ENCODE measurements around the gene ZNFX1.
"Not testable (repeated sequence)": the region's sequence is repeated elsewhere in the genome, so short reads cannot be mapped to it uniquely, and the experiment has no call there.

ZNFX1 gene

DNA sequence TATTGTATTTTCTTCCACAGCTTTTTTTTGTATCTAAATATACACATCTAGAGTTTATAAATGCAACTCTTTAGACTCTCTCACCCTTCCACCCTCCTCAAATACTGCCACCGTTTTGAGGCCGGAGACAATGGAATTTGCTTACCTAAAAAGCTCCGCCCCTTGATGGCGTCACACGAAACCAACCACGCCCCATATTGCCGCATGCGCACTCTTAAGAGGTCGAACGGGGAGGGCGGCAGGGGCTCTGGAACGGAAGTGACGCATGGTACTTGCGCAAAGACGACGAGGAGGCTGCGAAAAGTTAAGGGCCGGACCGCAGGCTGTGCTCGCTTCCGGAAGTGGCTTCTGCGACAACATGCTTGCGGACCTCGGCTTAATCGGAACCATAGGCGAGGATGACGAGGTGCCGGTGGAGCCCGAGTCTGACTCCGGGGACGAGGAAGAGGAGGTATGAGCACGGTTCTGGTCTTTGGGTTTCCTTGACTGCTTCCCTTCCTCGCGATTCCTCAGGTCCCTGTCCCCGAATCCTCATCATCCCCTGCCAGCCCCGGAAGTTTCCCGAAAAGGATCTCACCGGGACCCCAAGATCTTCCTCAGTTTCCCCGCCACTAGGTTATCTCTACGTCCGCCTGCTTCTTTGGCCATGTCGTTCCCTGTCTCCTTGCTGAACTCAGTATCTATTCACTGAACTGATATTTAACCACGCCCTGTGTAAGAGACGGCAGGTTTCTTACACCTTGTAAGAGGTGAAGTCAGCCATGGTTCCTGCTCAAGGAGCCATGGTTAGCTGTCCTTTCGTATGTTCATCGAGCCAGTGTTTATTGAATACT, 58.5 kb downstream of the ZNFX1 start, which contains the start of gene DDX27:
Gene DDX27, plus strand, starts transcription at position 326 of the 833 bp plus-strand sequence. Its CDS starts 33 bp downstream, at position 359.
- peak within 1 kb of the TSS; percentile 89 to 100 for H3K4me3 ChIP-seq (ENCODE audit: low read length in 2 of 2)
- peak within 1 kb of the TSS; percentile 80 to 89 for H3K27ac ChIP-seq (ENCODE audit: low read depth in 2 of 2, low read length in 2 of 2)
- peaks cover 10 to 13% of the 10 kb centered on the region in 2 donors for H3K4me1 ChIP-seq (ENCODE audit: control insufficient read depth in 2 of 2, insufficient read depth in 2 of 2, low read length in 2 of 2)
- peak within 1 kb of the TSS; percentile 89 to 99 for H3K9ac ChIP-seq (ENCODE audit: low read depth in 1 of 2, low read length in 2 of 2)
- no peaks in the 10 kb centered on the region for H3K9me3 ChIP-seq (ENCODE audit: control insufficient read depth in 2 of 2, low read length in 2 of 2)
- peaks cover 20 to 21% of the 10 kb centered on the region in 2 donors for H3K36me3 ChIP-seq (ENCODE audit: control insufficient read depth in 2 of 2, insufficient read depth in 2 of 2, low read length in 2 of 2)
- H3K27me3 ChIP-seq (ENCODE audit: control insufficient read depth in 2 of 2, insufficient read depth in 2 of 2, low read length in 2 of 2): no peaks in the 10 kb centered on the region

DNA sequence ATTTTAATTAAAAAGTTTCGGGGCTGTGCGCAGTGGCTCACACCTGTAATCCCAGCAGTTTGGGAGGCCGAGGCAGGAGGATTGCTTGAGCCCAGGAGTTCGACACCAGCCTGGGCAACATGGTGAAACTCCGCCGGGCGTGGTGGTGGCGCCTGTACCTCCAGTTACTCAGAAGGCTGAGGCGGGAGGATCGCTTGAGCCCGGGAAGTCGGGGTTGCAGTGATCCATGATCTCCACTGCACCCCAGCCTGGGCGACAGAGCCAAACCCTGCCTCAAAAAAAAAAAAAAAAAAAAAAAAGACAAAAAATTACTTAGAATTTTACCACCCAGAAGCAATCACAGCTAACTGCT, 59.1 kb downstream of the ZNFX1 start:
- H3K9me3 ChIP-seq (ENCODE audit: control insufficient read depth in 2 of 2, low read length in 2 of 2); H3K27me3 ChIP-seq (ENCODE audit: control insufficient read depth in 2 of 2, insufficient read depth in 2 of 2, low read length in 2 of 2): not testable (repeated sequence)
- H3K4me1 ChIP-seq (ENCODE audit: control insufficient read depth in 2 of 2, insufficient read depth in 2 of 2, low read length in 2 of 2): peaks cover 10 to 13% of the 10 kb centered on the region in 2 donors
- H3K9ac ChIP-seq (ENCODE audit: low read depth in 1 of 2, low read length in 2 of 2): peak overlapping the region; percentile 47 to 89
- peak overlapping the region; percentile 34 to 100 for H3K4me3 ChIP-seq (ENCODE audit: low read length in 2 of 2)
- peak overlapping the region in 1 of 2 donors; percentile 42 for H3K27ac ChIP-seq (ENCODE audit: low read depth in 2 of 2, low read length in 2 of 2)
- H3K36me3 ChIP-seq (ENCODE audit: control insufficient read depth in 2 of 2, insufficient read depth in 2 of 2, low read length in 2 of 2): peaks cover 14 to 16% of the 10 kb centered on the region in 2 donors

DNA sequence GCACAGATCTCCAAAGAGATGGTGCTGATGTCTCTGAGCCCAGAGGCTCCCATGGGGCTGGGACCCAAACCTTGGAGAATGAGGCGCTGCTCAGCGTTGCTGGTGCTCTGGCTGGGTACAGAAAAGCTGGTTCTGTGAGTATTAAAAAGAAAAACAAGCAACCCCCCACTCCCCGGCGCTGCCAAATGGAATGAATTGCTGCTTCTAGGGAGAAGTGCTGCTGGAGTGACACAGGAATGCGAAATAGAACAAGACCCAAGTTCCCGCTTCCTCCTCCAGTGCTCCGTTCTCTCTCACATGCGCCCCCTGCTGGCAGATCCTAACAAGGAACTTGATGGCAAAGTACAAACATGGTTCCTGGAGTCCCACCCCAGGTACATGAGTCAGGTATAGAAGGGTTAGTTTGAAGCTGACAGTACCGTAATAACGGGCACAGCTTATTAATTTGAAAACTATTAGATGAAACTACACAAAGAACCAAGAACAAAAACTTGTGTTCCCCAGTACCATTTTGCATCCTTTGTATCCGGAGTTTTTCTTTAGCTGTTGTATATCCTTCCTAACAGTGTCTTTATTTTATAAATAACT, 60.8 kb downstream of the ZNFX1 start:
- Histone ChIP-seq H3K36me3 (ENCODE audit: control insufficient read depth in 2 of 2, insufficient read depth in 2 of 2, low read length in 2 of 2) (peaks cover 3 to 6% of the 10 kb centered on the region in 2 donors), H3K9ac (ENCODE audit: low read depth in 1 of 2, low read length in 2 of 2) (no peak overlapping the region), H3K4me1 (ENCODE audit: control insufficient read depth in 2 of 2, insufficient read depth in 2 of 2, low read length in 2 of 2) (peaks cover 10 to 13% of the 10 kb centered on the region in 2 donors), H3K27ac (ENCODE audit: low read depth in 2 of 2, low read length in 2 of 2) (no peak overlapping the region), H3K27me3 (ENCODE audit: control insufficient read depth in 2 of 2, insufficient read depth in 2 of 2, low read length in 2 of 2) (no peaks in the 10 kb centered on the region), H3K4me3 (ENCODE audit: low read length in 2 of 2) (peak overlapping the region in 1 of 2 donors; percentile 23), H3K9me3 (ENCODE audit: control insufficient read depth in 2 of 2, low read length in 2 of 2) (no peaks in the 10 kb centered on the region)

DNA sequence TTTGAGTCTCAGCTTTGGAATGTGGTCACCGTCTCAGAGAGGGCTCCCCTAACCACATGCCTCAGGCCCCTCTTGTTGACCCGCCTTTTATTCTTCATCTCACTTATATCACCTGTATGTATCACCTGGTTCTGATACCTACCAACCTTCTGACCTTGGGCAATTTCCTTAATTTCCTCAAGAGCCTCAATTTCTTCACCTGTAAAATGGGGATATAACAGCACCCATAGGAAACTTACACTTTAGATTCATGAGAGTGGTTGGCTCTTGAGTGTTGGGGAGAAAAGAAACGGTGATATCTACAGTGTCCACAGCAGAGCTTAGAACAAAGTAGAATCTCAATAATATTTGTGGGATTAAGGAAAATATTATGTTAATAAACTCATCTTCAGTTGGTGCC, 62.6 kb downstream of the ZNFX1 start:
- Histone ChIP-seq H3K4me1 (ENCODE audit: control insufficient read depth in 2 of 2, insufficient read depth in 2 of 2, low read length in 2 of 2) (peaks cover 5 to 10% of the 10 kb centered on the region in 2 donors), H3K27ac (ENCODE audit: low read depth in 2 of 2, low read length in 2 of 2) (no peak overlapping the region), H3K9ac (ENCODE audit: low read depth in 1 of 2, low read length in 2 of 2) (no peak overlapping the region), H3K27me3 (ENCODE audit: control insufficient read depth in 2 of 2, insufficient read depth in 2 of 2, low read length in 2 of 2) (no peaks in the 10 kb centered on the region), H3K36me3 (ENCODE audit: control insufficient read depth in 2 of 2, insufficient read depth in 2 of 2, low read length in 2 of 2) (no peaks in the 10 kb centered on the region), H3K4me3 (ENCODE audit: low read length in 2 of 2) (no peak overlapping the region), H3K9me3 (ENCODE audit: control insufficient read depth in 2 of 2, low read length in 2 of 2) (no peaks in the 10 kb centered on the region)

DNA sequence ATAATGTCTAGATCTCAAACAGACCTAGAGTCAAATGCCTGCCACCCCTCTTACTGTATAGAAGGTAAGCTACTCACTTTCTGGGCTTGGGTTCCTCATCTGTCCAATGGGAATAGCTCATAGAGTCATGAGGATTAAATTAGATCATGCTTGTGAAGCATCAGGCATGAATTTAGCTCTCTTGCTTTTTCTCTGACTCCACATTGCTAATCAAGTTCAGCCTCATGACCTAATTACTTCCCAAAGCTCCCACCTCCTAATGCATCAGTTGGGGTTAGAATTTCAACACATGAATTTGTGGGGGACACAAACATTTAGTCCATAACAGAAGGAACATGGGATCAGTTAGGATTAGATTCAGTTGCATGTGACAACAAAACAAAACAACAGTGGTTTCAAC, 63.3 kb downstream of the ZNFX1 start:
- Histone ChIP-seq H3K27ac (ENCODE audit: low read depth in 2 of 2, low read length in 2 of 2) (no peak overlapping the region), H3K9ac (ENCODE audit: low read depth in 1 of 2, low read length in 2 of 2) (no peak overlapping the region), H3K4me1 (ENCODE audit: control insufficient read depth in 2 of 2, insufficient read depth in 2 of 2, low read length in 2 of 2) (peaks cover 0 to 3% of the 10 kb centered on the region in 2 donors), H3K9me3 (ENCODE audit: control insufficient read depth in 2 of 2, low read length in 2 of 2) (no peaks in the 10 kb centered on the region), H3K27me3 (ENCODE audit: control insufficient read depth in 2 of 2, insufficient read depth in 2 of 2, low read length in 2 of 2) (no peaks in the 10 kb centered on the region), H3K4me3 (ENCODE audit: low read length in 2 of 2) (no peak overlapping the region), H3K36me3 (ENCODE audit: control insufficient read depth in 2 of 2, insufficient read depth in 2 of 2, low read length in 2 of 2) (no peaks in the 10 kb centered on the region)

DNA sequence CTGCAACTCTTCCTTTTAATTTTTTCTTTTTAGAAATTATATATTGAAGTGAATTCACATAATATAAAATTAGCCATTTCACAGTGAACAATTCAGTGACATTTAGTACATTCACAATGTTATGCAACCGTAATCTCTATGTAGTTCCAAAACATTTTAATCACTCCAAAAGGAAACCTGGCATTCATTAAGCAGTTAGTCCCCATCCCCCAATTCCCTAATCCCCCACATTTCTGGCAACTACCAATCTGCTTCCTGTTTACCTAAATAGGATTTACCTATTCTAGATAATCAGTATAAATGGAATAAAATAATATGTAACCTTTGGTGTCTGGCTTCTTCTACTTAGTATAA, 67.1 kb downstream of the ZNFX1 start:
- Histone ChIP-seq H3K36me3 (ENCODE audit: control insufficient read depth in 2 of 2, insufficient read depth in 2 of 2, low read length in 2 of 2) (no peaks in the 10 kb centered on the region), H3K4me1 (ENCODE audit: control insufficient read depth in 2 of 2, insufficient read depth in 2 of 2, low read length in 2 of 2) (no peaks in the 10 kb centered on the region), H3K4me3 (ENCODE audit: low read length in 2 of 2) (no peak overlapping the region), H3K9me3 (ENCODE audit: control insufficient read depth in 2 of 2, low read length in 2 of 2) (no peaks in the 10 kb centered on the region), H3K27me3 (ENCODE audit: control insufficient read depth in 2 of 2, insufficient read depth in 2 of 2, low read length in 2 of 2) (no peaks in the 10 kb centered on the region), H3K9ac (ENCODE audit: low read depth in 1 of 2, low read length in 2 of 2) (no peak overlapping the region), H3K27ac (ENCODE audit: low read depth in 2 of 2, low read length in 2 of 2) (no peak overlapping the region)

DNA sequence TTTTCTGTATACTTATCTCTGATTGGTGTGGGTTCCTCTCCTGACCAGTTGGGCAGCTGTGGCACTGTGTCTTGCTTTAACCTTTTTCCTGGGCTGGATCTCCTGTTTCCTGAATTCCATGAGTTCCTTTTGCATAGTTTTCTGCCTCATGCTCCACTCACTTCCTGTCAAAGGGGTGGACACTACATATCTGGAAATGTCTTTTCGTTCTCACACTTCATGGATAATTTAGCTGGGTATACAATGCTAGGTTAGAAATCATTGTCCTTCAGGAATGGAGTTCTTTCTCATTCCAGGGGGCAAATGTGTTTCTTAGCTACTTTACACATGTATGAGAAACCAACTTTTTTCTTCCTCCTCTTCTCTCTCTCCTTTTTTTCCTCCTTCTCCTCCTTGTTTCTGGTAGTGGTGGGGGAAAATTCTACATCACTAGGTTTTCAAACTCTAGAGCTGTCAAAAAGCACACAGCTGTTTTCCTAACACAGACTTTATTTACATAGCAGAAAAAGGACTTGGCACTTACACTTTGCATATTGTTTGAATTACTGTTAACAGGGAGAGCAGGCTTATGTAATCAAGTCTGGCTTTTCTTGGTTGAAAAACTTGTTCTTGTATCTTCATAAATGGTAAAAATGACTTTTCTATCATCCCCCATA, 67.6 kb downstream of the ZNFX1 start:
- H3K27me3 ChIP-seq (ENCODE audit: control insufficient read depth in 2 of 2, insufficient read depth in 2 of 2, low read length in 2 of 2): no peaks in the 10 kb centered on the region
- no peaks in the 10 kb centered on the region for H3K4me1 ChIP-seq (ENCODE audit: control insufficient read depth in 2 of 2, insufficient read depth in 2 of 2, low read length in 2 of 2)
- H3K27ac ChIP-seq (ENCODE audit: low read depth in 2 of 2, low read length in 2 of 2): no peak overlapping the region
- H3K9me3 ChIP-seq (ENCODE audit: control insufficient read depth in 2 of 2, low read length in 2 of 2): no peaks in the 10 kb centered on the region
- H3K9ac ChIP-seq (ENCODE audit: low read depth in 1 of 2, low read length in 2 of 2): no peak overlapping the region
- H3K36me3 ChIP-seq (ENCODE audit: control insufficient read depth in 2 of 2, insufficient read depth in 2 of 2, low read length in 2 of 2): no peaks in the 10 kb centered on the region
- H3K4me3 ChIP-seq (ENCODE audit: low read length in 2 of 2): no peak overlapping the region

DNA sequence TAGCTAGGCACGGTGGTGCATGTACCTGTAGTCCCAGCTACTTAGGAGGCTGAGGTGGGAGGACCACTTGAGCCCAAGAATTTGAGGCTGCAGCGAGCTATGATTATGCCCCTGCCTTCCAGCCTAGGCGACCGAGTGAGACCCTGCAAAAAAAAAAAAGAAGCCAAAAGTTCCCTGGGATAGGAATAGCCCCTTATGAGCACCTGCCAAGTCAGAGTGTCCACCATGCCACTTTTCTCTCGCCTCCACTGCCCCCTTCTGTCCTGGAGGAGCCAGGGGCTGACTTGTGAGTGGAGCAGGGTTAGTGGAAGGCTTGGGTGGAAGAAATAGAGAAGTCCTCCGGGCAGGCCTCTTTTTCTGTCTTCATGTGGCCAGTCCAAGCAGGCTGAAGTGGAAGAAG, 70.8 kb downstream of the ZNFX1 start:
- Histone ChIP-seq H3K4me3 (ENCODE audit: low read length in 2 of 2) (no peak overlapping the region), H3K36me3 (ENCODE audit: control insufficient read depth in 2 of 2, insufficient read depth in 2 of 2, low read length in 2 of 2) (no peaks in the 10 kb centered on the region), H3K4me1 (ENCODE audit: control insufficient read depth in 2 of 2, insufficient read depth in 2 of 2, low read length in 2 of 2) (no peaks in the 10 kb centered on the region), H3K9ac (ENCODE audit: low read depth in 1 of 2, low read length in 2 of 2) (no peak overlapping the region), H3K27ac (ENCODE audit: low read depth in 2 of 2, low read length in 2 of 2) (no peak overlapping the region), H3K27me3 (ENCODE audit: control insufficient read depth in 2 of 2, insufficient read depth in 2 of 2, low read length in 2 of 2) (no peaks in the 10 kb centered on the region), H3K9me3 (ENCODE audit: control insufficient read depth in 2 of 2, low read length in 2 of 2) (no peaks in the 10 kb centered on the region)

DNA sequence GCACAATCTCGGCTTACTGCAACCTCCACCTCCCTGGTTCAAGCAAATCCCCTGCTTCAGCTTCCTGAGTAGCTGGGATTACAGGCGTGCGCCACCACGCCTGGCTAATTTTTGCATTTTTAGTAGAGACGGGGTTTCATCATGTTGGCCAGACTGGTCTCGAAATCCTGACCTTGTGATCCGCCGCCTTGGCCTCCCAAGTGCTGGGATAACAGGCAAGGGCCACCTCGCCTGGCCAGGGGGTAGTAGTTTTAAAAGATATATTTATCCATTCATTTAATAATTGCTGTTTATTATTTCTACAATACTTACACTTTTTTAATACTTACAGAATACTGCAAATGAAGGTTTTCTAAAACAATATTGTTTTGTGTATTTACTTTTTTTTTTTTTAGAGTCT, 74.1 kb downstream of the ZNFX1 start:
- H3K36me3 ChIP-seq (ENCODE audit: control insufficient read depth in 2 of 2, insufficient read depth in 2 of 2, low read length in 2 of 2): no peaks in the 10 kb centered on the region
- no peak overlapping the region for H3K4me3 ChIP-seq (ENCODE audit: low read length in 2 of 2)
- no peaks in the 10 kb centered on the region for H3K9me3 ChIP-seq (ENCODE audit: control insufficient read depth in 2 of 2, low read length in 2 of 2)
- no peak overlapping the region for H3K27ac ChIP-seq (ENCODE audit: low read depth in 2 of 2, low read length in 2 of 2)
- no peaks in the 10 kb centered on the region for H3K4me1 ChIP-seq (ENCODE audit: control insufficient read depth in 2 of 2, insufficient read depth in 2 of 2, low read length in 2 of 2)
- no peak overlapping the region for H3K9ac ChIP-seq (ENCODE audit: low read depth in 1 of 2, low read length in 2 of 2)
- H3K27me3 ChIP-seq (ENCODE audit: control insufficient read depth in 2 of 2, insufficient read depth in 2 of 2, low read length in 2 of 2): no peaks in the 10 kb centered on the region

DNA sequence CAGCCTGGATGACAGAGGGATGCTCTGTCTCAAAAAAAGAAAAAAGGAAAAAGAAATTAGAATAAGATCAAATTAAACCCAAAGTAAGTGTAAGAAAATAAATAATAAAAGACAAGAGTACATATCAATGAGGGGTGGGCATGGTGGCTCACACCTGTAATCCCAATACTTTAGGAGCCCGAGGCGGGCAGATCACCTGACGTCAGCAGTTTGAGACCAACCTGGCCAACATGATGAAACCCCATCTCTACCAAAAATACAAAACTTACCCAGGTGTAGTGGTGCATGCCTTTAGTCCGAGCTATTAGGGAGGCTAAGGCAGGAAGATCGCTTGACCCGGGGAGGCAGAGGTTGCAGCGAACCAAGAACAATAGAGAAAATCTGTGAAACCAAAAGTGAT, 74.8 kb downstream of the ZNFX1 start:
- Histone ChIP-seq H3K27me3 (ENCODE audit: control insufficient read depth in 2 of 2, insufficient read depth in 2 of 2, low read length in 2 of 2) (no peaks in the 10 kb centered on the region), H3K9ac (ENCODE audit: low read depth in 1 of 2, low read length in 2 of 2) (no peak overlapping the region), H3K27ac (ENCODE audit: low read depth in 2 of 2, low read length in 2 of 2) (no peak overlapping the region), H3K9me3 (ENCODE audit: control insufficient read depth in 2 of 2, low read length in 2 of 2) (no peaks in the 10 kb centered on the region), H3K4me1 (ENCODE audit: control insufficient read depth in 2 of 2, insufficient read depth in 2 of 2, low read length in 2 of 2) (no peaks in the 10 kb centered on the region), H3K36me3 (ENCODE audit: control insufficient read depth in 2 of 2, insufficient read depth in 2 of 2, low read length in 2 of 2) (no peaks in the 10 kb centered on the region), H3K4me3 (ENCODE audit: low read length in 2 of 2) (no peak overlapping the region)

Measured in mucosa of rectum (tissue), 2 donors.